ENCODE results near the gene MICALL2.

MICALL2 gene

DNA sequence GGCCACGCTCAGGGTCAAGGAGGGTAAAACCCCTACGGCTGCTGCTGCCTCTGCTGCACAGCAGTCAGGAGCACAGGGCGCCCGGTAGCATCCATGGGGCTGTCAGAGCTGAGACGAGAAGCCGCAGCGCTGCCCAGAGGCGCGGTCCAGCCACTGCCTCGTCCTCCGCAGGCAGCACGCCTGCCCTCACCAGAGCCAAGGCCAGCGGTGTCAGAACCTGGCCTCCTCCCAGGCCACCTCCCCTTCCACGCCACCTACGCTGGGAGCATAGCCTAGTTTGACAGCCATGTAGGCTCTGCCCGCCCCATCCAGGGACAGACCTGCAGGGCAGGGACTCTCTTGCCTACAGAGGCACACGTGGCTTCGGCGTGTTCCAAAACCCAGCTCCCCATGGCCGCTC is 28.7 kb upstream of the MICALL2 start:
- DNase-seq (ENCODE audit: low read depth, low spot score): no peak
- H3K27ac ChIP-seq: no peak overlapping the region
- no peak overlapping the region for H3K4me3 ChIP-seq
- H3K9ac ChIP-seq (ENCODE audit: insufficient read length): no peak overlapping the region
- TF ChIP-seq FOXP2 (optimal IDR thresholded peaks at IDR 0.05; ENCODE audit: control extremely low read depth, extremely low read length, insufficient read depth): no peak
- no peak for TF ChIP-seq POLR2AphosphoS5 (IDR thresholded peaks at IDR 0.05; ENCODE audit: borderline replicate concordance, low read depth, low read length)
- no peak for TF ChIP-seq EZH2 (IDR thresholded peaks at IDR 0.05)
- H3K9me3 ChIP-seq (ENCODE audit: low read depth, low read length): no peaks in the 10 kb centered on the region
- peaks cover 4% of the 10 kb centered on the region; the same call in 1 of the 2 replicates for H3K36me3 ChIP-seq (ENCODE audit: insufficient read depth, low read length)

DNA sequence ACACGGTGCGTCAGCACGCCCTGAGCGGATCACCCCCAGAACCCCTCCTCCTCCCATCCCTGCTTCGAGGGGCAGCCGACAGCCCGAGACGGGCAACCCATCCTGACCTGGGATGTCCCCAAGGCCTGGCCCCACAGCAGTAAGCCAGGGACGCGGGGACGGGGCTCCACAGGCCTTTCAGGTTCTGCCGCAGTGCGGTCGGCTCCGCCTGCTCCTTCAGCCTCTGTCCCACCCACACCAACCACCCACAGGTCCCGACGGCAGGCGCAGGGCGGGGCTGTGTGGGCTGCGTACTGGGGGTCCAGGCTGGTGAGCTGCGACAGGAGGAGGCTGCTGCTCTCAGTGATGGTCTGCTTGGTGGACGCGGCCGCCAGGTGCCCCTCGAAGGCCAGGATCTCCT is 28.2 kb upstream of the MICALL2 start:
- no peak overlapping the region for H3K4me3 ChIP-seq
- TF ChIP-seq FOXP2 (optimal IDR thresholded peaks at IDR 0.05; ENCODE audit: control extremely low read depth, extremely low read length, insufficient read depth) (no peak), EZH2 (IDR thresholded peaks at IDR 0.05) (no peak), POLR2AphosphoS5 (IDR thresholded peaks at IDR 0.05; ENCODE audit: borderline replicate concordance, low read depth, low read length) (no peak)
- no peaks in the 10 kb centered on the region for H3K9me3 ChIP-seq (ENCODE audit: low read depth, low read length)
- no peak overlapping the region for H3K27ac ChIP-seq
- no peak overlapping the region for H3K9ac ChIP-seq (ENCODE audit: insufficient read length)
- H3K36me3 ChIP-seq (ENCODE audit: insufficient read depth, low read length): peaks cover 4% of the 10 kb centered on the region; the same call in 1 of the 2 replicates
- no peak for DNase-seq (ENCODE audit: low read depth, low spot score)

DNA sequence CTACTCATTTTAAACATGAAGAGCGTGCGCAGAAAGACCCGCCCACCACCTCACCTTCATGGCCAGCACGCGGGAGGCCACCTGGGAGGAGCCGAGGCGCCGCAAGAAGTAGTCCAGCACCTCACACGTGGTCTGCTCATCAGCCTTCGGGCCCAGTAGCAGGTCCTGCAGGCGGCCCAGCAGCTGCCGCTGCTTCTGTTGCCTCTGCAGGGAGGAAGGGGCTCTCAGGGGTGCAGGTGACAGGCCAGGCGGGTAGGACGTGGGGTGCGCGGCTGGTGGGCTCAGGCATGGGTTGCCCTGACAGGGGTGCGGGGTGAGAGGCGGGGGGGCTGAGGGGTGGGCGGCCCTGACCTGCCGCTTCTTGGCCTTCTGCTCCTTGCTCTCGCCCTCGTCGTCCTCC is 27.3 kb upstream of the MICALL2 start:
- peaks cover 4% of the 10 kb centered on the region; the same call in 1 of the 2 replicates for H3K36me3 ChIP-seq (ENCODE audit: insufficient read depth, low read length)
- H3K4me3 ChIP-seq: no peak overlapping the region
- H3K9me3 ChIP-seq (ENCODE audit: low read depth, low read length): no peaks in the 10 kb centered on the region
- DNase-seq (ENCODE audit: low read depth, low spot score): no peak
- H3K27ac ChIP-seq: no peak overlapping the region
- H3K9ac ChIP-seq (ENCODE audit: insufficient read length): no peak overlapping the region
- no peak for TF ChIP-seq POLR2AphosphoS5 (IDR thresholded peaks at IDR 0.05; ENCODE audit: borderline replicate concordance, low read depth, low read length)
- no peak for TF ChIP-seq FOXP2 (optimal IDR thresholded peaks at IDR 0.05; ENCODE audit: control extremely low read depth, extremely low read length, insufficient read depth)
- no peak for TF ChIP-seq EZH2 (IDR thresholded peaks at IDR 0.05)

- H3K9me3 ChIP-seq (ENCODE audit: low read depth, low read length): no peaks in the 10 kb centered on the region
- H3K4me3 ChIP-seq: no peak overlapping the region
- no peak overlapping the region for H3K9ac ChIP-seq (ENCODE audit: insufficient read length)
- peaks cover 4% of the 10 kb centered on the region; the same call in 1 of the 2 replicates for H3K36me3 ChIP-seq (ENCODE audit: insufficient read depth, low read length)
- no peak for DNase-seq (ENCODE audit: low read depth, low spot score)
- TF ChIP-seq POLR2AphosphoS5 (IDR thresholded peaks at IDR 0.05; ENCODE audit: borderline replicate concordance, low read depth, low read length): no peak
- TF ChIP-seq EZH2 (IDR thresholded peaks at IDR 0.05): no peak
- TF ChIP-seq FOXP2 (optimal IDR thresholded peaks at IDR 0.05; ENCODE audit: control extremely low read depth, extremely low read length, insufficient read depth): no peak
- H3K27ac ChIP-seq: no peak overlapping the region
Measured at GRCh38 chr7:1485156-1485555, 25.9 kb upstream of the MICALL2 start.

- Histone ChIP-seq H3K9me3 (ENCODE audit: low read depth, low read length) (no peaks in the 10 kb centered on the region), H3K9ac (ENCODE audit: insufficient read length) (no peak overlapping the region), H3K4me3 (no peak overlapping the region), H3K27ac (no peak overlapping the region), H3K36me3 (ENCODE audit: insufficient read depth, low read length) (peaks cover 4% of the 10 kb centered on the region; the same call in 1 of the 2 replicates)
- TF ChIP-seq FOXP2 (optimal IDR thresholded peaks at IDR 0.05; ENCODE audit: control extremely low read depth, extremely low read length, insufficient read depth): no peak
- no peak for TF ChIP-seq EZH2 (IDR thresholded peaks at IDR 0.05)
- TF ChIP-seq POLR2AphosphoS5 (IDR thresholded peaks at IDR 0.05; ENCODE audit: borderline replicate concordance, low read depth, low read length): no peak
- DNase-seq (ENCODE audit: low read depth, low spot score): no peak
Measured at GRCh38 chr7:1484569-1484968, 25.3 kb upstream of the MICALL2 start.

GRCh38 chr7:1483536-1484505 is 24.6 kb upstream of the MICALL2 start:
- H3K36me3 ChIP-seq (ENCODE audit: insufficient read depth, low read length): peaks cover 4% of the 10 kb centered on the region; the same call in 1 of the 2 replicates
- H3K4me3 ChIP-seq: no peak overlapping the region
- H3K27ac ChIP-seq: no peak overlapping the region
- no peaks in the 10 kb centered on the region for H3K9me3 ChIP-seq (ENCODE audit: low read depth, low read length)
- no peak overlapping the region for H3K9ac ChIP-seq (ENCODE audit: insufficient read length)
- no peak for DNase-seq (ENCODE audit: low read depth, low spot score)
- TF ChIP-seq FOXP2 (optimal IDR thresholded peaks at IDR 0.05; ENCODE audit: control extremely low read depth, extremely low read length, insufficient read depth) (no peak), EZH2 (IDR thresholded peaks at IDR 0.05) (no peak), POLR2AphosphoS5 (IDR thresholded peaks at IDR 0.05; ENCODE audit: borderline replicate concordance, low read depth, low read length) (no peak)

DNA sequence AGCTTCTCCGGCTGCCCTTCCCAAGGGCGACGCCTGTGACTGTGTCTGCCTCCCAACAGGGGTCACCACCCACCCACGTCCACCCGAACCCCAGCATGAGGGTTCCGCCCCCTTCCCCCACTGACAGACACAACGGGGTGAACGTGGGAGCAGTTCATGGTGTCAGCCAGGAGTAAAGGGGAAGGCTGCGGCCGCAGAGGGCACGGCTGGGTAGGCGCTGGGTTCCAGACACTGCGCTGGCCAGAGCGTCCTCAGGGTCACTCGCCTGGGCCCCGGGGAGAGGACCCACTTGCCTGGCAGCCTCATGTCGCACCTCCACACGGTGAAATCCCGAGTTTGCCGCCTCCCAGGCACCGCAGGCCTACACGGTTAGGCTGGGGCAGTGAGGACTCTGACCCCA is 23.8 kb upstream of the MICALL2 start:
- H3K4me3 ChIP-seq: no peak overlapping the region
- H3K9me3 ChIP-seq (ENCODE audit: low read depth, low read length): no peaks in the 10 kb centered on the region
- peaks cover 4% of the 10 kb centered on the region; the same call in 1 of the 2 replicates for H3K36me3 ChIP-seq (ENCODE audit: insufficient read depth, low read length)
- H3K9ac ChIP-seq (ENCODE audit: insufficient read length): no peak overlapping the region
- H3K27ac ChIP-seq: no peak overlapping the region
- DNase-seq (ENCODE audit: low read depth, low spot score): no peak
- TF ChIP-seq POLR2AphosphoS5 (IDR thresholded peaks at IDR 0.05; ENCODE audit: borderline replicate concordance, low read depth, low read length): no peak
- TF ChIP-seq FOXP2 (optimal IDR thresholded peaks at IDR 0.05; ENCODE audit: control extremely low read depth, extremely low read length, insufficient read depth): no peak
- TF ChIP-seq EZH2 (IDR thresholded peaks at IDR 0.05): no peak

GRCh38 chr7:1481300-1481699 is 22.0 kb upstream of the MICALL2 start:
- DNase-seq (ENCODE audit: low read depth, low spot score): no peak
- Histone ChIP-seq H3K9me3 (ENCODE audit: low read depth, low read length) (no peaks in the 10 kb centered on the region), H3K36me3 (ENCODE audit: insufficient read depth, low read length) (peaks cover 4% of the 10 kb centered on the region; the same call in 1 of the 2 replicates)

More at GRCh38 chr7:1481300-1481699, 22.0 kb upstream of the MICALL2 start:
- TF ChIP-seq EZH2 (IDR thresholded peaks at IDR 0.05) (no peak), POLR2AphosphoS5 (IDR thresholded peaks at IDR 0.05; ENCODE audit: borderline replicate concordance, low read depth, low read length) (no peak), FOXP2 (optimal IDR thresholded peaks at IDR 0.05; ENCODE audit: control extremely low read depth, extremely low read length, insufficient read depth) (no peak)
- no peak overlapping the region for H3K27ac ChIP-seq
- H3K9ac ChIP-seq (ENCODE audit: insufficient read length): no peak overlapping the region
- no peak overlapping the region for H3K4me3 ChIP-seq

Measured in SK-N-MC (cell line).